Measurements from ENCODE around the gene GPR18.

DNA sequence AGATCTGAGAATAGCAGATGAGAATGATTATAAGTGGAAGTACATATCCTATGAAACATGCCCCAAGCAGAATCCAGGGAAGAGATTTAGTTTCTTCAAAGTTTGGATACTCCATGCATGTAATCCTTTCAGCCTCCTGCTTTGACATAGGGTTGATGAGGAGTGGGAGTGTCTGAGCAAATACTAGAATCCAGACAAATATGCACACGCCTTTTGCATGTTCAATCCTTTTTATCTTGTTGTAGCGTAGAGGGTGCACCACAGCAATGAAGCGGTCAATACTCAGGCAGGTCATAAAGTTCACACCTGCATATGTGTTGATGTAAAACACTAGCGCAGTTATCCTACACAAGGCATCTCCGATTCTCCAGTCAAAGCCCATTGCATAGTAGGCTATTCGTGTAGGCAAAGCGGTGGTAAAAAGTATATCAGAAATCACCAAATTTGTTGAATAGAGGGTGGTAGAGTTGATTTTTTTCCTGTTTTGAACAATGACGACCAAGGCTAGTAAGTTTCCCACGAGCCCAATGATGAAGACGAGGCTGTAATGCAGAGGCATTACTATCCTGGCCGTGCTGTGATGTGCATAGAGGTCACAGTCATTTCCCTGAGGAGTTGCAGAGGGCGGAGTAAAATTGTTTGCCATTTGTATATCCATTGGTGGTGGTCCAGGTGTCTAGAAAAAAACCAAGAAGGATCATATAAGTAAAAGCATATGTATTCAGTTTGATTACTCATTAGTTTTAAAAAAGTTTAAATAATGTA lies 37.5 kb upstream of the GPR18 start:
- TF ChIP-seq POLR2AphosphoS5 (IDR thresholded peaks at IDR 0.05) (no peak), POLR2A (IDR thresholded peaks at IDR 0.05) (no peak)
- TF ChIP-seq, protein P1, sequence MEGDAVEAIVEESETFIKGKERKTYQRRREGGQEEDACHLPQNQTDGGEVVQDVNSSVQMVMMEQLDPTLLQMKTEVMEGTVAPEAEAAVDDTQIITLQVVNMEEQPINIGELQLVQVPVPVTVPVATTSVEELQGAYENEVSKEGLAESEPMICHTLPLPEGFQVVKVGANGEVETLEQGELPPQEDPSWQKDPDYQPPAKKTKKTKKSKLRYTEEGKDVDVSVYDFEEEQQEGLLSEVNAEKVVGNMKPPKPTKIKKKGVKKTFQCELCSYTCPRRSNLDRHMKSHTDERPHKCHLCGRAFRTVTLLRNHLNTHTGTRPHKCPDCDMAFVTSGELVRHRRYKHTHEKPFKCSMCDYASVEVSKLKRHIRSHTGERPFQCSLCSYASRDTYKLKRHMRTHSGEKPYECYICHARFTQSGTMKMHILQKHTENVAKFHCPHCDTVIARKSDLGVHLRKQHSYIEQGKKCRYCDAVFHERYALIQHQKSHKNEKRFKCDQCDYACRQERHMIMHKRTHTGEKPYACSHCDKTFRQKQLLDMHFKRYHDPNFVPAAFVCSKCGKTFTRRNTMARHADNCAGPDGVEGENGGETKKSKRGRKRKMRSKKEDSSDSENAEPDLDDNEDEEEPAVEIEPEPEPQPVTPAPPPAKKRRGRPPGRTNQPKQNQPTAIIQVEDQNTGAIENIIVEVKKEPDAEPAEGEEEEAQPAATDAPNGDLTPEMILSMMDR (IDR thresholded peaks at IDR 0.05): no peak

All from stomach (tissue), 4 donors.